Body of pancreas (tissue), 4 donors: ENCODE measurements around the gene C3orf38.

Source experiments
- CTCF ChIP-seq, 7 experiments: fragments of 450-650 bp in 4 of 7; fragments of 200-600 bp in 3 of 7; sonication (generic) in 3 of 7; IDR thresholded peaks; one replicate each; pipeline ENCODE4 v1.5.1; 2016 to 2019; ENCODE audit warnings: antibody characterized with exemption in 7 of 7
- POLR2A ChIP-seq, 3 donors: fragments of 450-650 bp; IDR thresholded peaks; one replicate each; pipeline ENCODE4 v1.6.1; 2016; ENCODE audit warnings: antibody characterized with exemption in 3 of 3, mild to moderate bottlenecking in 2 of 3

- TF ChIP-seq CTCF (IDR thresholded peaks at IDR 0.05) (no peak), POLR2A (IDR thresholded peaks at IDR 0.05) (no peak)
Measured at GRCh38 chr3:88152841-88153240, 3.1 kb downstream of the C3orf38 start.
